Measurements from ENCODE around the gene DAAM1.

GRCh38 chr14:59268011-59268410, 79.5 kb downstream of the DAAM1 start:
- no peak for TF ChIP-seq ELF4 (IDR thresholded peaks at IDR 0.05)
- TF ChIP-seq BHLHE40 (IDR thresholded peaks at IDR 0.05; ENCODE audit: borderline replicate concordance): no peak
- TF ChIP-seq CTBP1 (IDR thresholded peaks at IDR 0.05; ENCODE audit: borderline replicate concordance): no peak
- TF ChIP-seq FOXM1 (IDR thresholded peaks at IDR 0.05; ENCODE audit: borderline replicate concordance): no peak
- no peak for TF ChIP-seq SP1 (IDR thresholded peaks at IDR 0.05)
- no peak for TF ChIP-seq FOXA1 (IDR thresholded peaks at IDR 0.05)
- no peak for TF ChIP-seq NFRKB (IDR thresholded peaks at IDR 0.05)
- no peak for TF ChIP-seq FOXK2 (IDR thresholded peaks at IDR 0.05)
- no peak for TF ChIP-seq L3MBTL2 (conservative IDR thresholded peaks at IDR 0.05)
- TF ChIP-seq LEF1 (IDR thresholded peaks at IDR 0.05; ENCODE audit: borderline replicate concordance): no peak
- no peak for TF ChIP-seq SUZ12 (IDR thresholded peaks at IDR 0.05)
- no peak for TF ChIP-seq ZNF384 (IDR thresholded peaks at IDR 0.05)
- TF ChIP-seq HDGF (IDR thresholded peaks at IDR 0.05; ENCODE audit: borderline replicate concordance): no peak
- no peak for TF ChIP-seq PKNOX1 (IDR thresholded peaks at IDR 0.05)

Measured in HEK293T (cell line).